AG04450 (cell line): ENCODE data around the gene HMGXB3. TPM values are rescaled to one million over a fixed set of nuclear protein-coding genes. Genes with fewer than 3 reads are reported as not detected.
A peak's percentile ranks its signal among the peaks of the same experiment; 100 is the strongest.

Experiments used
- CTCF ChIA-PET: fragments of 300-600, 350-600 bp; formaldehyde crosslinking; extraction: SDS; loops from one replicate; lab custom pipeline; 2022; ENCODE audit warnings: antibody characterized with exemption, inconsistent platforms; lab: Charles Lee
- POLR2A ChIA-PET: fragments of 350-600 bp; formaldehyde crosslinking; extraction: SDS; loops from one replicate; lab custom pipeline; 2021; ENCODE audit warnings: antibody characterized with exemption, inconsistent platforms; lab: Yijun Ruan, JAX
- DNase-seq: peaks from one replicate; pipeline ENCODE4 v3.0.0-alpha.2; 2011; ENCODE audit warnings: low read depth, low spot score
- H3K27ac ChIP-seq: one replicate; pipeline ENCODE4 v1.5.1; 2012; ENCODE audit warnings: low read depth, low read length, control low read depth
- H3K27me3 ChIP-seq: one replicate; pipeline ENCODE4 v1.6.0; 2012; ENCODE audit warnings: low read length; ENCODE audit not compliant: control insufficient read depth, insufficient read depth
- H3K4me3 ChIP-seq: 2 replicates; pipeline ENCODE4 v1.5.1; 2011; ENCODE audit warnings: mild to moderate bottlenecking, low read depth, low read length, control low read depth
- H3K9me3 ChIP-seq: 2 replicates; pipeline ENCODE4 v1.5.1; 2012; ENCODE audit warnings: low read length; ENCODE audit not compliant: control insufficient read depth, insufficient read depth
- CTCF ChIP-seq: IDR thresholded peaks from 2 replicates; pipeline ENCODE4 v1.5.1; 2011; ENCODE audit warnings: low read depth, low read length, control low read depth, inconsistent platforms
- polyA minus RNA-seq: library from RNA; depleted of rRNA, polyadenylated mRNA; stranded (reverse); fragments of >200 nt; gene quantifications from 2 replicates; pipeline ENCODE4 v1.2.3, GENCODE V29; 2011; rRNA and poly(A)+ RNA removed
- polyA plus RNA-seq: library from polyadenylated mRNA; depleted of rRNA; stranded (reverse); fragments of >200 nt; gene quantifications from 2 replicates; pipeline ENCODE4 v1.2.3, GENCODE V29; 2011; rRNA removed

HMGXB3 gene, protein sequence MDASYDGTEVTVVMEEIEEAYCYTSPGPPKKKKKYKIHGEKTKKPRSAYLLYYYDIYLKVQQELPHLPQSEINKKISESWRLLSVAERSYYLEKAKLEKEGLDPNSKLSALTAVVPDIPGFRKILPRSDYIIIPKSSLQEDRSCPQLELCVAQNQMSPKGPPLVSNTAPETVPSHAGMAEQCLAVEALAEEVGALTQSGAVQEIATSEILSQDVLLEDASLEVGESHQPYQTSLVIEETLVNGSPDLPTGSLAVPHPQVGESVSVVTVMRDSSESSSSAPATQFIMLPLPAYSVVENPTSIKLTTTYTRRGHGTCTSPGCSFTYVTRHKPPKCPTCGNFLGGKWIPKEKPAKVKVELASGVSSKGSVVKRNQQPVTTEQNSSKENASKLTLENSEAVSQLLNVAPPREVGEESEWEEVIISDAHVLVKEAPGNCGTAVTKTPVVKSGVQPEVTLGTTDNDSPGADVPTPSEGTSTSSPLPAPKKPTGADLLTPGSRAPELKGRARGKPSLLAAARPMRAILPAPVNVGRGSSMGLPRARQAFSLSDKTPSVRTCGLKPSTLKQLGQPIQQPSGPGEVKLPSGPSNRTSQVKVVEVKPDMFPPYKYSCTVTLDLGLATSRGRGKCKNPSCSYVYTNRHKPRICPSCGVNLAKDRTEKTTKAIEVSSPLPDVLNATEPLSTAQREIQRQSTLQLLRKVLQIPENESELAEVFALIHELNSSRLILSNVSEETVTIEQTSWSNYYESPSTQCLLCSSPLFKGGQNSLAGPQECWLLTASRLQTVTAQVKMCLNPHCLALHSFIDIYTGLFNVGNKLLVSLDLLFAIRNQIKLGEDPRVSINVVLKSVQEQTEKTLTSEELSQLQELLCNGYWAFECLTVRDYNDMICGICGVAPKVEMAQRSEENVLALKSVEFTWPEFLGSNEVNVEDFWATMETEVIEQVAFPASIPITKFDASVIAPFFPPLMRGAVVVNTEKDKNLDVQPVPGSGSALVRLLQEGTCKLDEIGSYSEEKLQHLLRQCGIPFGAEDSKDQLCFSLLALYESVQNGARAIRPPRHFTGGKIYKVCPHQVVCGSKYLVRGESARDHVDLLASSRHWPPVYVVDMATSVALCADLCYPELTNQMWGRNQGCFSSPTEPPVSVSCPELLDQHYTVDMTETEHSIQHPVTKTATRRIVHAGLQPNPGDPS (N-terminal part only)
- 35.1 and 37.0 TPM in 2 replicates for polyA plus RNA-seq
- polyA minus RNA-seq: 43.3 and 50.3 TPM in 2 replicates

DNA sequence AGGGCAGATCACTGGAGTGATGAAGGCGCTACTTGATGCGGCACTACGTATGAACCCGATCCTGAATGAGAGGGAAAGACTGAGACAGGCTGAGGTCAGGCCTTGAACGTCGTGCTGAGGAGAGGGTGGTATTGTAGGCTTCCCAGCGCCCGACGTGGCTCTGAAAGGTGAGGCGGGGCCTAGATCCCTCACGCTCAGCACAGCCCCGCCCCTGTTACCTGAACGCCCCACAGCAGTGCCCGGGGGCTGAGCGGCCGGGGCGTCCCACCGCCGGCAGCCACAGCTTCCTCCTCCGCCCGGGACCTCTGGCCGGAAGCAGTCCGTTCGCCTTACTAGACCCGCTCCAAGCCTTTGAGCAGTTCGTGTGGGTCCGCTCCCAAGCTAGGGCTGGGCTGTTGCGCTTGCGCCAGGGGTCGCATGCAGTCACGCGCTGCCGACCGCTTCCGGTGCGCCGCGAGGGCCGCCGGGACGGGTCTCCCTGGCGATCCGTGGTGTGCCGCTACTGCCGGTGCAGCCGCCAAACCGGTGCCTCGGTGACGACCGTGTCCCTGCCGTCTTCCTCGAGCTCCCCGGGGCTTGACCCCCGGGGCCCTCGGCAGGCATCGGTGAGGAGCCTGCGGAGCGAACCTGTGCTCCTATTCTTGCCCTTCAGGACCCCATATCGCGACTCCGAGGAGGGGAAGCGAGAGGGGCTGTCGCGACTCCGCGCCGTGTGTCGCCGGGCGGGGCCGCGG lies at the start of gene HMGXB3, which contains the start of gene TIGD6:
Gene HMGXB3 (plus strand): TSS at position 484 of the 734 bp plus-strand sequence. CDS start 4,114 bp downstream, outside the sequence.
Gene TIGD6 (minus strand): TSS at position 399 of the 734 bp plus-strand sequence. CDS start 4,306 bp downstream, outside the sequence.
- DNase-seq: peak; percentile 88
- Histone ChIP-seq H3K4me3 (peak within 1 kb of the TSS; percentile 89), H3K27me3 (no peaks in the 10 kb centered on the region), H3K27ac (peak within 1 kb of the TSS; percentile 94), H3K9me3 (no peaks in the 10 kb centered on the region; the same call in 1 of the 2 replicates)
- 0 out of 2 replicates have a peak, but pooled peaks have one; percentile 17 for TF ChIP-seq CTCF
- ChIA-PET CTCF (interaction anchor here (1.0 to 2.5 kb wide), 5 partner anchors 9 to 166 kb away, joined by 3 to 21 read pairs (median 3); no protein-coding TSS in a partner anchor), POLR2A (interaction anchor here (0.6 to 1.5 kb wide), 11 partner anchors 10 to 440 kb away, joined by 3 to 7 read pairs (median 4); partner anchors contain the start of gene SLC26A2)

DNA sequence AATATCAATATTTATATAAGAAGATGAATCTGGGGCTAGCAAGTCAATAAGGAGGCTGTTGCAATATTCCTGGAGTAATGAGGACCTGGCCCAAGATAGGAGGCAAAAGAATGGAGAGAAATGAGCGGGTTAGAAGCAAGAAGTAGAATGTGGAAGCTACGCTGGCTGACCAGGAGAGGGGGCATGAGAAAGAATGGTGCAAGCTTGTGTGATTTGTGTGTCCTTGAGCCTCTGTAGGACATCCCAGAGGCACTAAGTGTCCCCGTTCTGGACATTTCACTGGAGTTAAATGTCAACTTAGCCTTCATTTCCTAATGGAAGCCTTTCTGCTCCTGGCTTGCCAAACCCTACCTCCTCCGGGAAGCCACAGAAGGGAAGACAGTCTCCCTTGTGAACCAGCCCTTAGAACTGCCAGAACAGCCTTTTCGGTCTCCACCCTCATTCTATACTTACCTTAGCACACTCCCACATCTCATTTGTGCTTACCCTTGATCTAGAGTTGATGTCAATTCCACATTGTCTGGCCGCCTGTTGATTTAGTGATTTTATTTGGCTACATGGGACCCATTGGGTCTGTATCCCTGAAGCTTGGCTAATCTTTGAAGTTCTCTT lies 49.3 kb upstream of the HMGXB3 start:
- Histone ChIP-seq H3K27ac (no peak overlapping the region), H3K9me3 (no peaks in the 10 kb centered on the region), H3K27me3 (peaks cover 7% of the 10 kb centered on the region), H3K4me3 (no peak overlapping the region)
- POLR2A ChIA-PET: no interaction called here
- no peak for TF ChIP-seq CTCF
- DNase-seq: no peak
- CTCF ChIA-PET: interaction anchor here (1.5 to 2.7 kb wide), 2 partner anchors 11 to 114 kb away, joined by 4 to 13 read pairs; no protein-coding TSS in a partner anchor

DNA sequence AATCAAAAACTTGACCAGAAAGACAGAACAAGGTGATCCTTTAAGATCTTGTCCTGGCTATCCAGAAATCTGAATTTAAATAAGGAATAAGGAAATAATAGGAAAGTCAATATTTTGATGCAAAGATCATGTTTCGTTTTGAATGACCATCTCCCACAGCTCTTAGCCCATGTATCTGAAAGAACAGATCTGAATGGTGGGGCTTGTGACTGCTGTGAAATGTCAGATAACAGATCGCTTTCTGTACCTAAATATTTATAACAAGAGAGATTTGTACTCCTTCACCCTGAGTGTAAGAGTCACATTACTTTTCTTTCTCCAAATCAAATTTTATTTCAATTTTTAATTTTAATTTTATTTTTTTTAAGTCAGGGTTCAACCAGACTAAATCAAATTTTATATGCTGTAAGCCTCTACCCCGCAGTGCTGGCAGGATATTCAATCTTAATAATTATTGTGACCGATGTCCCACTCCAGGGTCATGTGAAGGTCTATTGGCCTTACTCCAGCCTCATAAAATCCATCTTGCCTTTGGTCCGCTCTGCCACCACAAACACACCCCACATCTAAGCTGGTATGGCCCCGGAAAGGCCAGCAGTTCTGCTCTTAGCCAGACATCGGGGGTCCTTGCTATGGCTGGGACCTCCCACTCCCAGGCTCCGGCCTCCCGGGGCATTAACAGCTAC lies 47.0 kb upstream of the HMGXB3 start:
- no peak overlapping the region for H3K4me3 ChIP-seq
- H3K27me3 ChIP-seq: peaks cover 3% of the 10 kb centered on the region
- POLR2A ChIA-PET: no interaction called here
- TF ChIP-seq CTCF: no peak
- no peak overlapping the region for H3K27ac ChIP-seq
- CTCF ChIA-PET: no interaction called here
- no peak for DNase-seq
- H3K9me3 ChIP-seq: no peaks in the 10 kb centered on the region

GRCh38 chr5:149954798-149955197 lies 45.7 kb upstream of the HMGXB3 start:
- ChIA-PET CTCF (no interaction called here), POLR2A (no interaction called here)
- no peak for TF ChIP-seq CTCF
- no peak for DNase-seq
- no peak overlapping the region for H3K4me3 ChIP-seq
- H3K27ac ChIP-seq: no peak overlapping the region
- H3K9me3 ChIP-seq: no peaks in the 10 kb centered on the region
- H3K27me3 ChIP-seq: peaks cover 2% of the 10 kb centered on the region
